Measurements from ENCODE around the gene ZRANB1. TPM values are rescaled to one million over a fixed set of nuclear protein-coding genes. Genes with fewer than 3 reads are reported as not detected.

The ZRANB1 gene
- total RNA-seq, 2 donors from 2014 or later = 26.0 to 26.9 TPM

DNA sequence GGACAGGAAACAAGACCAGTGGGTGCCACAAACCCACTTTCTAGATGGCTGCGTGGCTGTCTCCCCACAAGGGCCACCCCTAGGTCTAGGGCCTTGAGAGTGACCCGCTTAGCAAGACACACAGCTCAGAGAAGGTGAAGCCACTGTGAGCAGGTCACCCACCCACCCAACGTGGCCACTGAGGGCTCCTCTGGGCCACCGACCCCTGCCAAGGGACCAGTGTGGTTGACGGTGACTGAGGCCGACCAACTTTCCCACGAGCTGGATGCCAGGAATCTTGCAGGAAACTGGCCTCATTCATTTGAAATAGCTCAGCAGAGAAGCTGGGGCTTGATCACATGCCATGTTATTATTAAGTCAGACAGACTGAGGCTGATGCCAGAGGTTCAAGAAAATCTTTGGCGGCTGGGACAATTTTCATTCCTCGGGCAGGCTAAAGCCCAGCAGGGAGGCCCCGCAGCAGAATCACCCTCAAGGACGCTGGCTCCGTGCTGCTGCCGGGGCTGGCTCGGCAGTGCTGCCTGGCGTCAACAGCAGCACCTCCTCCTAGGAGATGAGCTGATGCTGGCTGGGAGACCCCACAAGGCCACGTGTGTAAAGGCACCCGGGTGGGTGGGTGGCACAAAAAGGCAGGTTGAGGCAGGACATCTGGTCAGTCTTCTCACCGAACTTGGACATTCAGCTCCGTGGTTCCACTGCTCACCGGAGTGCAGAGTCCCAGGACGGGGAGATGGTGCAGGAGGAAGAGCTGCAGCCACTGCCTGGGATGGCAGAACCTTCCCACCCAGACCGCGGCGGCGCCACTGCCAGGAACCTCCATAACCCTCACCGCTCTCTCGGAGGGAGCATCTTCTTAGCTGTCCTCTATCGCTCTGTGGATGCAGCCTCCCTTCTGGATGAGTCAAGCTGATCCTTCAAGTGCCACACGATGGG lies 57.8 kb downstream of the ZRANB1 start:
- no peak overlapping the region for H3K4me3 ChIP-seq (ENCODE audit: low read length)
- H3K4me1 Mint-ChIP-seq = no peaks in the 10 kb centered on the region
- H3K27me3 ChIP-seq (ENCODE audit: control insufficient read depth, insufficient read depth, low read length, poor library complexity, severe bottlenecking) = no peaks in the 10 kb centered on the region
- DNase-seq = peak; percentile 42
- peak overlapping the region; percentile 98 for H3K27ac ChIP-seq (ENCODE audit: low read depth, low read length)
- TF ChIP-seq, protein P1, sequence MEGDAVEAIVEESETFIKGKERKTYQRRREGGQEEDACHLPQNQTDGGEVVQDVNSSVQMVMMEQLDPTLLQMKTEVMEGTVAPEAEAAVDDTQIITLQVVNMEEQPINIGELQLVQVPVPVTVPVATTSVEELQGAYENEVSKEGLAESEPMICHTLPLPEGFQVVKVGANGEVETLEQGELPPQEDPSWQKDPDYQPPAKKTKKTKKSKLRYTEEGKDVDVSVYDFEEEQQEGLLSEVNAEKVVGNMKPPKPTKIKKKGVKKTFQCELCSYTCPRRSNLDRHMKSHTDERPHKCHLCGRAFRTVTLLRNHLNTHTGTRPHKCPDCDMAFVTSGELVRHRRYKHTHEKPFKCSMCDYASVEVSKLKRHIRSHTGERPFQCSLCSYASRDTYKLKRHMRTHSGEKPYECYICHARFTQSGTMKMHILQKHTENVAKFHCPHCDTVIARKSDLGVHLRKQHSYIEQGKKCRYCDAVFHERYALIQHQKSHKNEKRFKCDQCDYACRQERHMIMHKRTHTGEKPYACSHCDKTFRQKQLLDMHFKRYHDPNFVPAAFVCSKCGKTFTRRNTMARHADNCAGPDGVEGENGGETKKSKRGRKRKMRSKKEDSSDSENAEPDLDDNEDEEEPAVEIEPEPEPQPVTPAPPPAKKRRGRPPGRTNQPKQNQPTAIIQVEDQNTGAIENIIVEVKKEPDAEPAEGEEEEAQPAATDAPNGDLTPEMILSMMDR (conservative IDR thresholded peaks at IDR 0.05) = no peak
- peaks cover 29% of the 10 kb centered on the region for H3K36me3 ChIP-seq (ENCODE audit: control insufficient read depth, insufficient read depth, low read length)
- H3K4me3 Mint-ChIP-seq = no peak overlapping the region
- no peak overlapping the region for H3K9ac ChIP-seq (ENCODE audit: extremely low read depth, low read length, poor library complexity, severe bottlenecking)
- H3K36me3 Mint-ChIP-seq (ENCODE audit: low read depth) = peaks cover 47% of the 10 kb centered on the region
- no peaks in the 10 kb centered on the region for H3K9me3 ChIP-seq (ENCODE audit: control insufficient read depth, low read length)
- H3K27ac Mint-ChIP-seq = no peak overlapping the region
- H3K4me1 ChIP-seq (ENCODE audit: control insufficient read depth, insufficient read depth, low read length) = no peaks in the 10 kb centered on the region
- H3K9me3 Mint-ChIP-seq = no peaks in the 10 kb centered on the region
- H3K27me3 Mint-ChIP-seq (ENCODE audit: insufficient read depth) = no peaks in the 10 kb centered on the region
- 93 to 96% methylated on average over 29 of the region's 29 CpGs for WGBS, 2 experiments (ENCODE audit: insufficient coverage in 1 of 2, insufficient read length in 1 of 2)

- no peaks in the 10 kb centered on the region for H3K4me1 Mint-ChIP-seq
- Histone ChIP-seq H3K9ac (ENCODE audit: extremely low read depth, low read length, poor library complexity, severe bottlenecking) (no peak overlapping the region), H3K4me1 (ENCODE audit: control insufficient read depth, insufficient read depth, low read length) (no peaks in the 10 kb centered on the region), H3K27ac (ENCODE audit: low read depth, low read length) (peak overlapping the region; percentile 98), H3K27me3 (ENCODE audit: control insufficient read depth, insufficient read depth, low read length, poor library complexity, severe bottlenecking) (no peaks in the 10 kb centered on the region), H3K36me3 (ENCODE audit: control insufficient read depth, insufficient read depth, low read length) (peaks cover 26% of the 10 kb centered on the region), H3K4me3 (ENCODE audit: low read length) (no peak overlapping the region), H3K9me3 (ENCODE audit: control insufficient read depth, low read length) (no peaks in the 10 kb centered on the region)
- H3K4me3 Mint-ChIP-seq = no peak overlapping the region
- TF ChIP-seq, protein P1 (conservative IDR thresholded peaks at IDR 0.05) = peak; percentile 46
- peak overlapping the region; percentile 37 for H3K27ac Mint-ChIP-seq
- peak; percentile 69 for DNase-seq
- H3K27me3 Mint-ChIP-seq (ENCODE audit: insufficient read depth) = no peaks in the 10 kb centered on the region
- 83 to 92% methylated on average over 25 to 35 of the region's 35 CpGs for WGBS, 2 experiments (ENCODE audit: insufficient coverage in 1 of 2, insufficient read length in 1 of 2)
- no peaks in the 10 kb centered on the region for H3K9me3 Mint-ChIP-seq
- peaks cover 40% of the 10 kb centered on the region for H3K36me3 Mint-ChIP-seq (ENCODE audit: low read depth)
These were observed 58.7 kb downstream of the ZRANB1 start for GRCh38 chr10:125000366-125001312.

GRCh38 chr10:125001313-125002046 lies 59.6 kb downstream of the ZRANB1 start:
- H3K9me3 Mint-ChIP-seq = no peaks in the 10 kb centered on the region
- Histone ChIP-seq H3K36me3 (ENCODE audit: control insufficient read depth, insufficient read depth, low read length) (peaks cover 29% of the 10 kb centered on the region), H3K9me3 (ENCODE audit: control insufficient read depth, low read length) (no peaks in the 10 kb centered on the region), H3K9ac (ENCODE audit: extremely low read depth, low read length, poor library complexity, severe bottlenecking) (no peak overlapping the region), H3K4me1 (ENCODE audit: control insufficient read depth, insufficient read depth, low read length) (no peaks in the 10 kb centered on the region), H3K27ac (ENCODE audit: low read depth, low read length) (peak overlapping the region; percentile 98), H3K4me3 (ENCODE audit: low read length) (no peak overlapping the region), H3K27me3 (ENCODE audit: control insufficient read depth, insufficient read depth, low read length, poor library complexity, severe bottlenecking) (no peaks in the 10 kb centered on the region)
- peak; percentile 44 for DNase-seq
- H3K27ac Mint-ChIP-seq = peak overlapping the region; percentile 37
- 90 to 94% methylated on average over 17 to 21 of the region's 21 CpGs for WGBS, 2 experiments (ENCODE audit: insufficient coverage in 1 of 2, insufficient read length in 1 of 2)
- peaks cover 35% of the 10 kb centered on the region for H3K36me3 Mint-ChIP-seq (ENCODE audit: low read depth)
- no peak overlapping the region for H3K4me3 Mint-ChIP-seq
- TF ChIP-seq, protein P1 (conservative IDR thresholded peaks at IDR 0.05) = no peak
- H3K27me3 Mint-ChIP-seq (ENCODE audit: insufficient read depth) = no peaks in the 10 kb centered on the region
- H3K4me1 Mint-ChIP-seq = no peaks in the 10 kb centered on the region
